Stomach (tissue), 4 donors: Measurements from ENCODE around the gene KPNA1.

Experiments
- EP300 ChIP-seq: sonication (generic); formaldehyde crosslinking; IDR thresholded peaks from one replicate; pipeline ENCODE4 v1.6.1; 2017; ENCODE audit warnings: antibody characterized with exemption
- POLR2A ChIP-seq, 4 donors: fragments of 450-650 bp; IDR thresholded peaks; one replicate each; pipeline ENCODE4 v1.6.1; 2016; ENCODE audit warnings: antibody characterized with exemption in 4 of 4, control low read depth in 2 of 4, mild to moderate bottlenecking in 1 of 4, moderate library complexity in 1 of 4
- TF ChIP-seq, protein P1 (sequence below), 7 experiments: fragments of 450-650 bp in 4 of 7; fragments of 200-600 bp in 3 of 7; sonication (generic) in 3 of 7; IDR thresholded peaks; one replicate each; pipeline ENCODE4 v1.5.1; 2016 to 2019; ENCODE audit warnings: antibody characterized with exemption in 7 of 7, control low read depth in 2 of 7, mild to moderate bottlenecking in 1 of 7

GRCh38 chr3:122462406-122462805 lies 52.3 kb downstream of the KPNA1 start:
- TF ChIP-seq, protein P1, sequence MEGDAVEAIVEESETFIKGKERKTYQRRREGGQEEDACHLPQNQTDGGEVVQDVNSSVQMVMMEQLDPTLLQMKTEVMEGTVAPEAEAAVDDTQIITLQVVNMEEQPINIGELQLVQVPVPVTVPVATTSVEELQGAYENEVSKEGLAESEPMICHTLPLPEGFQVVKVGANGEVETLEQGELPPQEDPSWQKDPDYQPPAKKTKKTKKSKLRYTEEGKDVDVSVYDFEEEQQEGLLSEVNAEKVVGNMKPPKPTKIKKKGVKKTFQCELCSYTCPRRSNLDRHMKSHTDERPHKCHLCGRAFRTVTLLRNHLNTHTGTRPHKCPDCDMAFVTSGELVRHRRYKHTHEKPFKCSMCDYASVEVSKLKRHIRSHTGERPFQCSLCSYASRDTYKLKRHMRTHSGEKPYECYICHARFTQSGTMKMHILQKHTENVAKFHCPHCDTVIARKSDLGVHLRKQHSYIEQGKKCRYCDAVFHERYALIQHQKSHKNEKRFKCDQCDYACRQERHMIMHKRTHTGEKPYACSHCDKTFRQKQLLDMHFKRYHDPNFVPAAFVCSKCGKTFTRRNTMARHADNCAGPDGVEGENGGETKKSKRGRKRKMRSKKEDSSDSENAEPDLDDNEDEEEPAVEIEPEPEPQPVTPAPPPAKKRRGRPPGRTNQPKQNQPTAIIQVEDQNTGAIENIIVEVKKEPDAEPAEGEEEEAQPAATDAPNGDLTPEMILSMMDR (IDR thresholded peaks at IDR 0.05) = no peak
- TF ChIP-seq POLR2A (IDR thresholded peaks at IDR 0.05) (no peak), EP300 (no peak)
